Myocyte (in vitro differentiated cells): Measurements from ENCODE around the gene ZNF98. TPM values are rescaled to one million over a fixed set of nuclear protein-coding genes. Genes with fewer than 3 reads are reported as not detected.

Experiments used
- DNase-seq: peaks from one replicate; pipeline ENCODE4 v3.0.0-alpha.2; 2012; ENCODE audit warnings: low read depth
- polyA plus RNA-seq: library from polyadenylated mRNA; unstranded; fragments of >200 nt; gene quantifications from one replicate; pipeline ENCODE4 v1.2.1, GENCODE V29; 2012; ENCODE audit warnings: missing spikeins
- total RNA-seq: library from RNA; depleted of rRNA; stranded (reverse); fragments of >200 nt; gene quantifications from 2 replicates; pipeline ENCODE4 v1.2.3, GENCODE V29; 2014

The ZNF98 gene
- not detected in 2 replicates for total RNA-seq
- not detected for polyA plus RNA-seq

DNA sequence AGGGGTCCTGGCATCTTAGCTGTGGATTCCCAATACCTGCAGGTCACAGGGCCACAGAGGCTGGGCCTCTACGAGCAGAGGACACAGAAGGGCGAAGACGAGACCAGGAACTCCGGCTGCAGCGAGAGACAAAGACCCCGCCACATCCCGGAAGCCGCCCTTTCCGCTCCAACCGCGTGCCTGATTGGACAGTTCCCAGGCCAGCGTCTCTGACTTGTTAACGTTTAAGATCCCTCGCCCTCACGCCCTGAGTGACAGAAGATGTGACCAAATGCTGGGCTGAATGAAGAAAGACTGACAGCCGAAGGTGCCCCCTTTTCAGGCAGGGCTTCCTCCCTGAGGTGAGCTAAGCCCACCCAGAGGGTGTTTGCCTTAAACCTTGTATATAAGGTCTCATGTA is at the start of gene ZNF98:
ZNF98 (minus strand) TSS at position 136 of the 400 bp plus-strand sequence; CDS start at position 14, 122 bp downstream.
- no peak for DNase-seq

DNA sequence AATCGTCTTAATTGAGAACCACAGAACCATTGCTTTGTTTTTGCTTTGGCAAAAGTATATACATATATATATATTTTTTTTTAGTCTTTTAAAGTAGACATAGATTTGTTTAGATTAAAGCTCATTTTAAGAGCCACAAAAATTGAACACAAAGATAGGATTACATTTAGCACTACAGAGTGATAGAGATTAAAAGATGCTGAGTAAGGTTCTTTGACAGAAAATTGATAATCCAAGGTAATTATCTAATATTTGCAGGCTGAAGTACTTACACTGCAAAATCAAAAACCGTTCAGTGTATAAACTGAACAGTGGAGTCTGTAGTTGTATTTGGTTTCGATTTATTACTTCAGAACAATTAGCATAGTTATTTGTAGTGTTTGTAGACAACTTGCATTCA is 24.5 kb upstream of the ZNF98 start:
- DNase-seq: no peak

DNA sequence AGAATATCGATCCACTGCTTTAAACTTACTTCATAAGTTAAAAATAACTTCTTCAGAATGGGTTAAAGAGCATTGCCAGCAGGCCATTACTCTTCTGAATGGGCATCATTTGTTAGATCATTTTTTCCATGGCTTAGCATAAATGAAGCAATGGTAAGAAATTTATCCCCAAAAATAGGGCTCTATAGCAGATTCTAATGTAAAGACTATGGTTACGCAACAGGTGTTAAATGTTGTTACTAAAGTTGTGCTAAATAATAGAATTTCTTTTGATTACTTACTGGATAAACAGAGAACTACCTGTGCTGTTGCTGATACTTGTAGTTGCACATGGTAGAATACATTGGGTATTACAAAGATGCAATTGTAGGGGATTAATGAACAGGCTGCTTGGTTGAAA is 15.9 kb upstream of the ZNF98 start:
- no peak for DNase-seq

DNA sequence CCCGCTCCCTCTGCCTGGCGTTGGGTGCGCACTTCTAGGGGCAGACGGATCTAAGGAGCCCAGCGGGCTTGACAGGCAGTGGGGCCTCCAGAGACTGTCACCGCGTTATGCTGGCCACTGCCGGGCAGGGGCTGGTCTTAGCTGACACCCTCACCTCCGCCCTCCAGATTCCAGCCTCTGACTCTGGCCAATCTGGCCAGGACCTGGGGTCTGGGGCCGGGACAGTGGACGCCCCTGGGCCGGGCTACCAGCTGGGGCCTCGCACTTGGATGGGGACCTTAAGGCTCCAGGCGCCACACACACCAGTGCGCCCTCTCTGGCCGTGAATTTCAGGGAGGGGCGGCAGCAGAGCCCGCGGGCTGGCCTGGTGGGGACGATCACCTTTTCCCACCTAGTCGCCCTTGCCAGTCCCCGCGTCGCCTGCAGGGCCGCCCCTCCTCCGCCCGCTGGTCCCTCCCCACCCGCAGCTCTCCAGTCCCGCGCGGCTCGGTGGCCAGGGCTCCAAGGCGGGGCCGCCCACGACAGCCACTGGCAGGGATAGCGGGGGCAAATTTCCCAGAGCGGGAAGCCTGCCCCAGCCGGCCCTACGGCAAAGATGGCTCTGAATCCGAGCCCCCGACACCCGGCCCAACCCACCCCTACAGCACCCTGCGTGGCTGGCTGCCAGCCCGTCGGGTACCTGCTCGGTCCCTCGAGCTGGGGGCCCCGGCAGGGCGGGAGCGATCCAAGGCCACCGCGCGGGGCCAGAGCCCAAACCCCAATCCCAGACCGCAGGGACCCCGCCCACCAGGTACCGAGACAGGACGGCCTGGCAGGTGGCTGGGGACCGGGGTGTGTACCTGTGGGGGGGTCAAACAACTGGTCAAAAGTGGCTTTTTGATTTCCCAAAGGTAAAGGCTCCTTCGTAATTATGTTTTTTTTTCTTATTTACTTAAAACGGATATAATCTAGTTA is 6.1 kb upstream of the ZNF98 start:
- no peak for DNase-seq

DNA sequence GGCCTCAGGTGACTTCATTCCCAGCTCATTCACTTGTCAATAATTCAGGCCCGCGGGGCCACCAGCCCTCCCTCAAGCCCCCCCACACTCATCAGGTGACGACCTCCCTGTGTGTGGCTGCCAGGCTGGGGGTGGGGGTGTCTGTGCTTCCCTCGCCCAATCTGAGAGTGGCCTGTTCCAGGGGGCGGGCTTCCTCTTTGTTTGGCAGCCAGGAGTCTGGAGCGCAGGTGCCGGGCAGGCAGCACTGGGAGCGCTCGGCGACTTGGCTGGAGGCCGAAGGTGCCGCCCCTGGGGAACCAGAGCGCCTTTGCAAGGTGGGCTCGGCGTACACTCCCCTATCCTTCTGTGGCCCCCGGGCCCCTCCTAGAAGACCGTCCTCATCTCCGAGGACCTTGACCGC is 5.4 kb upstream of the ZNF98 start:
- no peak for DNase-seq

DNA sequence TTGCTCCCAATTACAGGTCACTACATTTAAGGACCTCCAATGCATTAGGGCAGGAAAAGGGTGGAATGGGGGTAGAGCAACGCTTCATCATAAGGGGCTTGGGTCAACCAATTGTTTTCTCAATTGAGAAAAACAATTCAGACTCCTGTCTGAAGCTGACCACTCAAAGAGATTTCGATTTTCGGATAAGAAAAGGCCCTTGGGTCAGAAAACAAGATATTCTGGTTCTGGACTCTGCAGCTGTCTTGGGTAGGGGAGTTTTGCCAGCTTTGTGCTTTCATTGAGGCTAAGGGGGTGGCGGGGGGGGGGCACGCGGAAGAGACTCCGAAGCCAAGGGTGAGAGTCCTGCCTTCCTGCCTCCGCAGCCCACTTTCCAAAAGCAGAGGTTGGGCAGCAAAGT is 4.8 kb upstream of the ZNF98 start:
- no peak for DNase-seq

DNA sequence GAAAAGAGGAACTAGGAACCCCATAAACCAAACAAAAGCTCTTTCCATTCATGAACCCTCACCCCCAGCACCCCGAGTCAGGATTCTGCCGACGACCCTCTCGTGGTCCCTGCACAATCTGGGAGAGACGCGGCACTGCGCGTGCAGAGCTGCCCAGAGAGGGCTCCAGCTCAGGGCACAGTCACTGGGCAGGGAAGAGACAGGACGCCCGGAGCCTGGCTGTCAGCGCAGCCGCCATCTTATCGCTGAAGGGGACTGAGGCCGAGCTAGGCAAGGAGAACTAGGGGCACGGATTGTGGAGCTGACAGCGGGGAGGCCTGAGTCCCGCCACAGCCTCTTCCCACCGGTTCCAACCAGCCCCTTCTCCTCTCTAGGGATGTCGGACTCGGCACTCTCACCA is 349 bp downstream of the ZNF98 start:
- no peak for DNase-seq

DNA sequence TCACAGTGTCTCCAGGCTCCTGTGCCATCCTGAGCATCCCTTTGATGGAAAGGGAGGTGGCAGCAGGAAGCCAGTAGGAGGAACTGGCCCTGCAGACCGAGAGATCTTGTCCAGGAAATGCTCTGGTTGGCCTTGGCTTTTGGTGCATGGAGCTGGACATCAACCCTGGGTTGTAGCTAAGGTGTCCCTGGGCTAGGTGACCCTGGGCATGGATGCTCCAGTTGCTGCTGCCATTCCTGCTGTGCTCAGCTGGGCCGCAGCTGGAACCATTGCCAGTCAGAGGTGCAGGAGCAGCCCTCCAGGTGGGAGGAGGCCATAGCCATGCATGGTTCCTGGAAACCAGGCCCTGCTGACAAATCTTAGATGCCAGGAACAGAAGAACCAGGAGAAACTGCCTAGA is 67.5 kb downstream of the ZNF98 start:
- no peak for DNase-seq

Other genes starting within 250 kb of the ZNF98 start
- not detected in 2 replicates for gene ZNF676, start 225.4 kb downstream of the ZNF98 start, total RNA-seq
- gene ZNF729, start 135.9 kb downstream of the ZNF98 start, total RNA-seq: not detected in 2 replicates
- not detected in 2 replicates for gene ZNF492, start 212.0 kb upstream of the ZNF98 start, total RNA-seq